Thyroid gland (tissue), 4 donors: Measurements from ENCODE around the gene STYK1.

ENCODE experiments used
- POLR2A ChIP-seq, 2 donors: fragments of 450-650 bp; IDR thresholded peaks; one replicate each; pipeline ENCODE4 v1.6.1; 2017; ENCODE audit warnings: antibody characterized with exemption in 2 of 2, mild to moderate bottlenecking in 2 of 2, moderate library complexity in 1 of 2
- TF ChIP-seq, protein P1 (sequence below), 6 experiments: fragments of 200-600 bp in 3 of 6; fragments of 450-650 bp in 3 of 6; sonication (generic) in 3 of 6; IDR thresholded peaks; one replicate each; pipeline ENCODE4 v1.5.1; 2016 to 2019; ENCODE audit warnings: antibody characterized with exemption in 6 of 6, mild to moderate bottlenecking in 2 of 6, inconsistent platforms in 1 of 6, moderate library complexity in 1 of 6

DNA sequence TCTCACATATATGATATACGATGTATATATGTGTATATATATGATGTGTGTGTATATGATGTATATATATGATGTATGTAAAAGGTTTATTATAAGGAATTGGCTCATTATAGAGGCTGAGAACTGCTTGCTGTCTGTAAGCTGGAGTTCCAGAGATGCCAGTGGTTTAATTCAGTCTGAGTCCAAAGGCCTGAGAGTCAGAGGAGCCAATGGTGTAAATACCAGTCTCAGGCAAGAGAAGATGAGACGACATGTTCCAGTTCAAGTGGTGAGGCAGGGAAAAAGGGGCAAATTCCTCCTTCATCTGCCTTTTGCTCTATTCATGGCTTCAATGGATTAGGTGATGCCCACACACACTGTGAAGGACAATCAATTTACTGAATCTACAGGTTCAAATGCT, 17.1 kb upstream of the STYK1 start:
- TF ChIP-seq, protein P1, sequence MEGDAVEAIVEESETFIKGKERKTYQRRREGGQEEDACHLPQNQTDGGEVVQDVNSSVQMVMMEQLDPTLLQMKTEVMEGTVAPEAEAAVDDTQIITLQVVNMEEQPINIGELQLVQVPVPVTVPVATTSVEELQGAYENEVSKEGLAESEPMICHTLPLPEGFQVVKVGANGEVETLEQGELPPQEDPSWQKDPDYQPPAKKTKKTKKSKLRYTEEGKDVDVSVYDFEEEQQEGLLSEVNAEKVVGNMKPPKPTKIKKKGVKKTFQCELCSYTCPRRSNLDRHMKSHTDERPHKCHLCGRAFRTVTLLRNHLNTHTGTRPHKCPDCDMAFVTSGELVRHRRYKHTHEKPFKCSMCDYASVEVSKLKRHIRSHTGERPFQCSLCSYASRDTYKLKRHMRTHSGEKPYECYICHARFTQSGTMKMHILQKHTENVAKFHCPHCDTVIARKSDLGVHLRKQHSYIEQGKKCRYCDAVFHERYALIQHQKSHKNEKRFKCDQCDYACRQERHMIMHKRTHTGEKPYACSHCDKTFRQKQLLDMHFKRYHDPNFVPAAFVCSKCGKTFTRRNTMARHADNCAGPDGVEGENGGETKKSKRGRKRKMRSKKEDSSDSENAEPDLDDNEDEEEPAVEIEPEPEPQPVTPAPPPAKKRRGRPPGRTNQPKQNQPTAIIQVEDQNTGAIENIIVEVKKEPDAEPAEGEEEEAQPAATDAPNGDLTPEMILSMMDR (IDR thresholded peaks at IDR 0.05) = no peak
- no peak for TF ChIP-seq POLR2A (IDR thresholded peaks at IDR 0.05)
